Transverse colon (tissue), 4 donors: ENCODE results near the gene IL6R.

Source experiments
- CTCF ChIP-seq, 5 experiments: fragments of 200-600 bp in 3 of 5; fragments of 450-650 bp in 2 of 5; sonication (generic) in 3 of 5; IDR thresholded peaks; 1 replicate in 2 of 5; 2 replicates in 3 of 5; pipeline ENCODE4 v1.5.1; 2016 to 2017; ENCODE audit warnings: antibody characterized with exemption in 5 of 5, inconsistent platforms in 3 of 5, mild to moderate bottlenecking in 2 of 5, moderate library complexity in 1 of 5
- EP300 ChIP-seq: sonication (generic); formaldehyde crosslinking; IDR thresholded peaks from one replicate; pipeline ENCODE4 v1.6.1; 2017; ENCODE audit warnings: antibody characterized with exemption, low read depth
- POLR2AphosphoS5 ChIP-seq, 3 donors: sonication (generic); formaldehyde crosslinking; IDR thresholded peaks; one replicate each; pipeline ENCODE4 v1.6.1; 2016; ENCODE audit warnings: antibody characterized with exemption in 3 of 3

- TF ChIP-seq CTCF (IDR thresholded peaks at IDR 0.05) (no peak), POLR2AphosphoS5 (IDR thresholded peaks at IDR 0.05) (no peak), EP300 (no peak)
Measured at GRCh38 chr1:154429841-154430611, 24.9 kb downstream of the IL6R start.
